ENCODE measurements around the gene RYK.

RYK gene

GRCh38 chr3:134146666-134147065 lies 104.0 kb downstream of the RYK start:
- no peak for DNase-seq

- no peak for DNase-seq
Observed at GRCh38 chr3:134145183-134145582, 105.5 kb downstream of the RYK start.

- DNase-seq: no peak
Observed at GRCh38 chr3:134144694-134145093, 106.0 kb downstream of the RYK start.

- no peak for DNase-seq
Observed at GRCh38 chr3:134143828-134144401, 106.7 kb downstream of the RYK start.

DNA sequence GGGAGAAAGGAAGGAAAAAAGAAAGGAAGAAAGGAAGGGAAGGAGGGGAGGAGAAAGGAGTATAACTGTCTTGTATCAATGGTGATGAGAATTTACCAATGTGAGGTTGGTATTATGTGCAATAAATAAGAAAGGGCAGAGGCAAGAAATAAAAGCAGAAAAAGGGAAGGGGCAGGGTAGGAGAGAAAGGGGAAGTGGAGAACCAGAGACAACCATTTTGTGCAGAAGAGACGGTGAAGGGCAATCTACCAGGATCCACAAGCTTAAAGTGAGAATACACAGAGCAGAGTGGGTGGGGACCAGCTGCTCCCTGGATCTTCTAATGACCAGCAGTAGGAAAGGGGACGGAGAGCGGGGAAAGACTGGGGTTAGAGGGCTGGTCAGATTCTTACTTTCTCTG lies 114.1 kb downstream of the RYK start:
- no peak for DNase-seq

- no peak for DNase-seq
Observed at GRCh38 chr3:134134698-134135415, 115.8 kb downstream of the RYK start.

DNA sequence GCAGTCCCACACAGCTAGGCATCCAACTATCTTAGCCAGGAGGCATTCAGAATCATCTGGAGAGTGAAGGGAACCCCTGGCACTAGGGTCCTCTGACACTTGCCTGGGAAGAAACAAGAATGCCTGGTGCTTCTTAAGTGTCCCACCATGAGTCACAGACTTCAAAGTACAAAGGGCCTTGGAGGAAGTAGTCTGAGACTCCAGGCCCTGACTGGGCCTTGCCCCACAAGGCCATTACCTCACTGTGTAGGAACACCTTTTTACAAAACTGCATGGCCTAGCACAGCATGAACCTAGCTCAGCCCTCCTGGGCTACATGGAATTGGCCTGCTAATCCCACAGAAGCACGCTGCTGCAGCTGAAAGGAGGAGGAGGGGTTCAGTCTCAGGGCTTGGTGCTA lies 116.4 kb downstream of the RYK start:
- DNase-seq: no peak

GRCh38 chr3:134132961-134133360 lies 117.7 kb downstream of the RYK start:
- no peak for DNase-seq

DNA sequence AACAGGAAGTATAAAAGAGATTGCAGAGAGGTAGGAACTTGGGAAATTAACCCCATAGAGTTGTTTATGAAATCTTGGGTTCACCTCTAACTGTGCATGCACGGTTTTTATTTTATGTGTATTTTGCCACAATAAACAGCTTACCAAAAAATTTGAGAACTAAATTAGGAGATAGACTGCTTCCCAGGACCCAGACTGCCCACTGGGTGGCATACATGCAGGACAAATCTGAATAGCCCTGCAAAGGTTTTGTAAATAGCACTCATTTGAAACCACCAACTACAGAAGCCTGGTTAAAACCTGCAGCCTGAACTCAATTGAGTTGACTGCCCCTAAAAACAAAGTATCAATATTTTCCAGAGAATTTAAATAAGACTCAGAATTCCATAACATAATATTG lies 124.5 kb downstream of the RYK start:
- DNase-seq: no peak

DNA sequence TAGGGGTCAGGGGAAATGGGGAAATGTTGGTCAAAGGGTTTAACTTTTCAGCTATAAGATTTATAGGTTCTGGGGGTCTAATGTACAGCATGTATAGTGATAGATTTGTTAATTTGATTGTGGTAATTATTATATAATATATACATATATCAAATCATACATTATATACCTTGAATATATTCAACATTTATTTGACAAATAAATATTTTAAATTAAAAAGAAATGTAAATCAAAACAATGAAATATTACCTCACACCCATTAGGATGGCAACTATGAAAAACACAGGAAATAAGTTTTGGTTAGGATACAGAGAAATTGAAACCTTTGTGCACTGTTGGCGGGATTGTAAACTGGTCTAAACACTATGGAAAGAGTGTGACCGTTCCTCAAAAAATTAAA lies 135.9 kb downstream of the RYK start:
- no peak for DNase-seq

DNA sequence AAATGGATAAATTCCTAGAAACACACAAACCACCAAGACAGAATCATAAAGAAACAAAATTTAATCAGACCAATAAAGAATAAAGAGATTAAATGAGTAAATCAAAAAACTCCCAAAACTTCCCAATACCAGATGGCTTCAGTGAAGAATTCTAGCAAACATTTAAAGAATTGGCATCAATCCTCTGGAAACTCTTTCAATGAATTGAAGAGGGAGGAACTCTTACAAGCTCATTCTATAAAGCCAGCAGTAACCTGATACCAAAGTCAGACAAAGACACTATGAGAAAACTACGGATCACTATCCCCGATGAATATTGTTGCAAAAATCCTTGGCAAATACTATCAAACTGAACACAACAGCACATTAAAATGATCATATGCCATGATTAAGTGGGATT lies 139.0 kb downstream of the RYK start:
- DNase-seq: no peak

- DNase-seq: no peak
Observed at GRCh38 chr3:134110963-134111362, 139.7 kb downstream of the RYK start.
